Central memory CD8-positive, alpha-beta T cell (primary cell): ENCODE measurements around the gene FAM76A.

Experiments
- ATAC-seq: fragments of 150-1000 bp; cut with Tn5 transposase; replicated peaks from 2 replicates; pipeline ENCODE4 v1.10.0; 2022; ENCODE audit warnings: mild to moderate bottlenecking, moderate FRiP score, moderate number of reproducible peaks; ENCODE audit not compliant: poor library complexity, severe bottlenecking; ENCODE audit errors: extremely low read depth
- DNase-seq, 2 donors: peaks; one replicate each; pipeline ENCODE4 v3.0.0; 2021; ENCODE audit warnings: low spot score in 2 of 2
- H3K27ac Mint-ChIP-seq: one replicate; pipeline ENCODE4 v1.8.0; 2022; ENCODE audit warnings: low read depth, mild to moderate bottlenecking, moderate library complexity, mixed read lengths
- H3K27me3 Mint-ChIP-seq: one replicate; pipeline ENCODE4 v1.8.0; 2022; ENCODE audit warnings: mixed read lengths
- H3K36me3 Mint-ChIP-seq: one replicate; pipeline ENCODE4 v1.8.0; 2022; ENCODE audit warnings: mild to moderate bottlenecking, moderate library complexity, mixed read lengths; ENCODE audit not compliant: insufficient read depth
- H3K4me1 Mint-ChIP-seq: one replicate; pipeline ENCODE4 v1.8.0; 2022; ENCODE audit warnings: mixed read lengths
- H3K4me3 Mint-ChIP-seq: one replicate; pipeline ENCODE4 v1.8.0; 2022; ENCODE audit warnings: mild to moderate bottlenecking, moderate library complexity, mixed read lengths
- H3K9me3 Mint-ChIP-seq: one replicate; pipeline ENCODE4 v1.8.0; 2022; ENCODE audit warnings: mixed read lengths

The FAM76A gene

DNA sequence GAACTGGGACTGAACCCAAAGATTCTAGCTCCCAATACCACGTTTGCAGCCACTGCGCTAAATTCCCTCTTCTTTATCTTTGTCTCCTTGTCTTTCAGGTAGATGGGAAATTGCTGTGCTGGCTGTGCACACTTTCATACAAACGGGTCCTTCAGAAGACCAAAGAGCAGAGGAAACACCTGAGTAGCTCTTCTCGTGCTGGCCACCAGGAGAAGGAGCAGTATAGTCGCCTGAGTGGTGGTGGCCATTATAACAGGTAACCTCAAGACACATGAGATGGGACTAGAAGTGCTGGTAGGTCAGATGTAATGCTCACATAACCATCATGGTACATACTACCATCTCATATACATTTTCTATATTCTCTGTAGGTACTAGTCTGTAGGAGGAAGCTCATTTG, 18.8 kb downstream of the FAM76A start:
- no peaks in the 10 kb centered on the region for H3K9me3 Mint-ChIP-seq
- no peak for ATAC-seq
- DNase-seq, result no peak
- H3K4me1 Mint-ChIP-seq, result no peaks in the 10 kb centered on the region
- no peaks in the 10 kb centered on the region for H3K27me3 Mint-ChIP-seq
- peaks cover 34% of the 10 kb centered on the region for H3K36me3 Mint-ChIP-seq
- no peak overlapping the region for H3K27ac Mint-ChIP-seq
- H3K4me3 Mint-ChIP-seq, result no peak overlapping the region

- peaks cover 4% of the 10 kb centered on the region for H3K4me1 Mint-ChIP-seq
- no peak overlapping the region for H3K4me3 Mint-ChIP-seq
- DNase-seq (no peak), ATAC-seq (no peak)
- no peaks in the 10 kb centered on the region for H3K27me3 Mint-ChIP-seq
- peaks cover 43% of the 10 kb centered on the region for H3K36me3 Mint-ChIP-seq
- no peaks in the 10 kb centered on the region for H3K9me3 Mint-ChIP-seq
- no peak overlapping the region for H3K27ac Mint-ChIP-seq
These were observed 19.7 kb downstream of the FAM76A start for GRCh38 chr1:27745466-27745865.

DNA sequence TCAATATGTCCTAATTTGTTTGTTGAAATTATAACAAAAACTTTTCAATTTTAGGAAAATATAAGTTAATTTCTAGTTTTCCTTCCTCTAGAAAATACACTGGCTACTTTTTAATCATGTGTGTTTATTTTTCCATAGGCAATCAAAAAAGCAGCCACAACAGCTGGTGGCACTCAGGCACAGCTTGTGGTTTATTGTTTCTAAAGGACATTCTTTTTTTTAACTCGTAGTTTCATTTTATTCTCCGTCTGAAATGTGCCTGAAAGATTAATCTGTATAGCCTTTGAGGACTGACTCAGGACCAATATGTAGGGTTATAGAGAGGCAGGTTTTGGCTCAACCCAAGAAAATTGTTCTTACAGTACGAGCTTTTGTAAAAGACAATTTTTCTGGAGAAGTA, 26.6 kb downstream of the FAM76A start:
- no peak overlapping the region for H3K27ac Mint-ChIP-seq
- H3K4me1 Mint-ChIP-seq, result peaks cover 4% of the 10 kb centered on the region
- H3K9me3 Mint-ChIP-seq, result no peaks in the 10 kb centered on the region
- no peak overlapping the region for H3K4me3 Mint-ChIP-seq
- H3K36me3 Mint-ChIP-seq, result peaks cover 50% of the 10 kb centered on the region
- H3K27me3 Mint-ChIP-seq, result no peaks in the 10 kb centered on the region
- DNase-seq, result no peak
- ATAC-seq, result no peak

GRCh38 chr1:27755286-27755685, 29.5 kb downstream of the FAM76A start:
- Mint-ChIP-seq H3K27me3 (no peaks in the 10 kb centered on the region), H3K4me3 (no peak overlapping the region), H3K9me3 (no peaks in the 10 kb centered on the region), H3K4me1 (no peaks in the 10 kb centered on the region), H3K36me3 (peaks cover 44% of the 10 kb centered on the region), H3K27ac (no peak overlapping the region)
- no peak for ATAC-seq
- no peak for DNase-seq

DNA sequence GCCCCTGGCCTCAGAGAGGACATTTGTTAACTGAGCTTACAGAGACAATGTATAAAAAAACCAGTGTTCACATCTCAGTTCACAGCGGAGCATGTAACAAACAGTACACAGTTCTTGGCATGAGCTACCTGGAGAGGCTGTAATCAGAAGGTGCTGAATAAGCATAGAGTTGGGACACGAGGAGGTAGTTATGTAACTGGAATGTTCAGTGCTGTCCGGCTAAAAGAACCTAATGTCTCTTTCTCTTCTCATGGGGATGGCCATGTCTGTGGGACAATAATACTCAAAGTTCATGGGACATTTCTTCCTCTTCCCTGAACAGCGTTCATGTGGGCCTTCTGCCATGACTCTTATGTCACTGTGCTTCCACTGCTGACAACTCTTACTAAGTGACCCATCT, 30.1 kb downstream of the FAM76A start:
- DNase-seq (no peak), ATAC-seq (no peak)
- peaks cover 45% of the 10 kb centered on the region for H3K36me3 Mint-ChIP-seq
- no peaks in the 10 kb centered on the region for H3K4me1 Mint-ChIP-seq
- H3K27ac Mint-ChIP-seq, result no peak overlapping the region
- no peak overlapping the region for H3K4me3 Mint-ChIP-seq
- H3K27me3 Mint-ChIP-seq, result no peaks in the 10 kb centered on the region
- H3K9me3 Mint-ChIP-seq, result no peaks in the 10 kb centered on the region

GRCh38 chr1:27759236-27759635, 33.5 kb downstream of the FAM76A start:
- Mint-ChIP-seq H3K4me3 (no peak overlapping the region), H3K27me3 (no peaks in the 10 kb centered on the region), H3K4me1 (no peaks in the 10 kb centered on the region), H3K9me3 (no peaks in the 10 kb centered on the region), H3K36me3 (peaks cover 41% of the 10 kb centered on the region), H3K27ac (no peak overlapping the region)
- ATAC-seq (no peak), DNase-seq (no peak)

DNA sequence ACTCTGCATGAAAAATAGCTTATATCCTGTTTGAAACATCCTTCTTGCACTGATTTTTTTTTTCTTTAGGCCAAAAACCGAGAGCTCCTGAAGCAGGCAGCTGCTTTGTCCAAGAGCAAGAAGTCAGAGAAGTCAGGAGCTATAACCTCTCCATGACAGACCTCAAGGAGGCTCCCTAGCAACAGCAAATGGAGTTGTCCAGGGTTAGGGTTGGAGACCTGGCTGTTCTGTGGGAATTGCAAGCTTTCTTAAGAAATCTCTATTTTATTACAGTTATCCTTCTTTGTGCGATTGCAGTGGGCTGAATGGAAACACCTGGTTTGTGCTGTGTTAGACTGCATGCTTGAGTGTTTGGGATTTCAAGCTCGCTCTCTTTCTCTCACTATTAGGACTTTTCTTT, 34.7 kb downstream of the FAM76A start:
- peaks cover 36% of the 10 kb centered on the region for H3K36me3 Mint-ChIP-seq
- no peaks in the 10 kb centered on the region for H3K4me1 Mint-ChIP-seq
- ATAC-seq, result no peak
- no peak overlapping the region for H3K27ac Mint-ChIP-seq
- no peak overlapping the region for H3K4me3 Mint-ChIP-seq
- DNase-seq, result no peak
- H3K27me3 Mint-ChIP-seq, result no peaks in the 10 kb centered on the region
- no peaks in the 10 kb centered on the region for H3K9me3 Mint-ChIP-seq

DNA sequence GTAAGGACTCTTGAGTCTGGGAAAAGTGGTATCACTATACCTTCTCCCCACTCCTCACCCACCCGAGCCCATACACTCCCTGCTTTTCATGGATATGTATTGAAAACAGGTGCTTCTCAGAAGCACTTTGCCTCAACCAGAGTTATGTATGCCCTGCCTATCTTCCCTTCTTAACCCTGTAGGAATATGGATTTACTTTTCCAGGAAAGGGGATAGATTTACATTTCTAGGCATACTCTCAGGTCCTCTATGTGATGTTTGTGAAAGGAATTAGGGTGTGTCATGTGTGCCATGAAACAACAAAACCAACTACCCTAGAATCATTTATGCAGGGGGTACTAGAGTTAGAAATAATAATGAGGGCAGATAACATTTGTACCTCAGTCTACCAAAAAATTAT, 36.3 kb downstream of the FAM76A start:
- no peak overlapping the region for H3K27ac Mint-ChIP-seq

DNA sequence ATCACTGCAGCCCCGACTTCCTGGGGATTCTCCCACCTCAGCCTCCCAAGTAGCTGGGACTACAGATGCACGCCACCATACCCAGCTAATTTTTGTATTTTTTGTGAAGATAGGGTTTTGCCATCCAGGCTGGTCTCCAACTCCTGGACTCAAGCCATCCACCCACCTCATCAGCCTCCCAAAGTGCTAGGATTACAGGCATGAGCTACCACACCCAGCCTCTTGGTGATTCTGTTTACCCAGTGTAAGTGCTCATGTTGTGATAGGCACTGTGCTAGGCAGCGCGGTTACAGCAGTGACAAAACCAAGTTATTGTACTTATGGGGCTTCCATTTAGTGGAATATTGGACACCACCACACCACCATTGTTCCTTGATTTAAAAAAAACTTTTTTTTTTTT, 37.6 kb downstream of the FAM76A start:
- ATAC-seq (no peak), DNase-seq (no peak)
- Mint-ChIP-seq H3K27me3 (no peaks in the 10 kb centered on the region), H3K4me1 (no peaks in the 10 kb centered on the region), H3K4me3 (no peak overlapping the region), H3K36me3 (peaks cover 20% of the 10 kb centered on the region), H3K27ac (no peak overlapping the region), H3K9me3 (no peaks in the 10 kb centered on the region)

More for the DNA sequence above, 36.3 kb downstream of the FAM76A start:
- no peak for ATAC-seq
- peaks cover 22% of the 10 kb centered on the region for H3K36me3 Mint-ChIP-seq
- H3K4me3 Mint-ChIP-seq, result no peak overlapping the region
- no peaks in the 10 kb centered on the region for H3K9me3 Mint-ChIP-seq
- no peaks in the 10 kb centered on the region for H3K4me1 Mint-ChIP-seq
- no peaks in the 10 kb centered on the region for H3K27me3 Mint-ChIP-seq
- DNase-seq, result no peak

- Mint-ChIP-seq H3K4me3 (no peak overlapping the region), H3K4me1 (peaks cover 9% of the 10 kb centered on the region), H3K27ac (no peak overlapping the region), H3K9me3 (no peaks in the 10 kb centered on the region), H3K36me3 (peaks cover 14% of the 10 kb centered on the region), H3K27me3 (no peaks in the 10 kb centered on the region)
- DNase-seq (no peak), ATAC-seq (no peak)
These were observed 44.6 kb downstream of the FAM76A start for GRCh38 chr1:27770293-27770830.

- ATAC-seq, result no peak
- Mint-ChIP-seq H3K27me3 (no peaks in the 10 kb centered on the region), H3K4me3 (peak overlapping the region; percentile 91), H3K9me3 (no peaks in the 10 kb centered on the region), H3K36me3 (peaks cover 14% of the 10 kb centered on the region), H3K4me1 (peaks cover 20% of the 10 kb centered on the region), H3K27ac (peak overlapping the region; percentile 93)
- no peak for DNase-seq
These were observed 46.5 kb downstream of the FAM76A start for GRCh38 chr1:27772036-27772931.

DNA sequence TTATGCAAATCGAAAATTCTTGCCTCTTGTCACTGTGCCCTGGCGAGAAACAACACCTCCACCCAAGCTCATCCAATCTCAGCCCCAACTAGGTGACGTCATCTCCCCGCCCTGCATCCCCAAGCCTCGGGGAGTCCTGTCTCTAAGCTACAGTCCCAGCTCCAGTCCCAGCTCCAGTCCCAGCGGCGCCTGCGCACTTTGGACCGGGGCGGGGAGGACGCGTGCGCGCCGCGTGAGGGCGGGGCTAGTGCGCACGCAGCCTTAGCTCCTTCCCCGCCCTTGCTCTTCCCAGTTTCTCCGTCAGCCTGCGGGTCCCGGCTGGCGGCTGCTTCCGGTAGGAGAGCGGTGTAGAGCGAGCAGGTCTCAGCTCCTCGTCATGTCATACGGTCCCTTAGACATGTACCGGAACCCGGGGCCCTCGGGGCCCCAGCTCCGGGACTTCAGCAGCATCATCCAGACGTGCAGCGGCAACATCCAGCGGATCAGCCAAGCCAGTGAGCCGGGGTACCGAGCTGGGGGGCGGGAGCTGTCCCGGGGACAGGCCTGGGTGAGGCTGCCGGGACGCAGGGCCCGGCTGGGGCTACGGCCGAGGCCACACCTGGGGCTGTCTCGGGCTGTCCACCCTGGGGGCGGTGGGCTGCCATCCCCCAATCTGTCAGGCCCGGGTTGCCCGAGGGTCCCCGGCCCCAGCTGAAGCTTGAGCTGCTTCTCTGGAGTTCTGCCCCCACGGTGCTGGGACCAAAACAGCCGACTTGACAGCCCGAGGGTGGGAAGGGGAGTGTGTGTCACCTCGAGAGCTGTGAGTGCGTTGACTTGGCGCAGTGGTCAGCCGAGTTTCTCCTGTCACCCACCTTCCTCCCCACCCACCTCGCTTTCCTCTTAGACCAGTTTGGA, 47.4 kb downstream of the FAM76A start, which contains the start of gene STX12:
STX12 (plus strand) TSS at position 288 of the 894 bp plus-strand sequence; CDS start at position 377, 89 bp downstream.
- Mint-ChIP-seq H3K27ac (peak within 1 kb of the TSS; percentile 93), H3K4me3 (peak within 1 kb of the TSS; percentile 91), H3K9me3 (no peaks in the 10 kb centered on the region), H3K36me3 (peaks cover 15% of the 10 kb centered on the region), H3K27me3 (no peaks in the 10 kb centered on the region), H3K4me1 (peaks cover 20% of the 10 kb centered on the region)
- ATAC-seq (peak; percentile 96), DNase-seq (peak; percentile 93 to 98)
